ENCODE data around the gene CREBZF. TPM values are rescaled to one million over a fixed set of nuclear protein-coding genes. Genes with fewer than 3 reads are reported as not detected.

CREBZF gene
- polyA plus RNA-seq, 2 donors = 15.5 to 19.0 TPM

- Histone ChIP-seq H3K4me1 (ENCODE audit: control insufficient read depth in 2 of 2, insufficient read depth in 2 of 2, low read length in 1 of 2) (no peaks in the 10 kb centered on the region), H3K4me3 (ENCODE audit: low read depth in 1 of 2, low read length in 2 of 2) (no peak overlapping the region), H3K36me3 (ENCODE audit: control insufficient read depth in 2 of 2, insufficient read depth in 2 of 2, low read length in 1 of 2) (no peaks in the 10 kb centered on the region), H3K27me3 (ENCODE audit: control insufficient read depth in 1 of 2, insufficient read depth in 2 of 2, low read length in 2 of 2) (no peaks in the 10 kb centered on the region), H3K9me3 (ENCODE audit: control insufficient read depth in 2 of 2, insufficient read depth in 1 of 2, low read depth in 1 of 2, low read length in 1 of 2) (no peaks in the 10 kb centered on the region), H3K27ac (ENCODE audit: low read depth in 2 of 2, low read length in 1 of 2) (no peak overlapping the region)
Measured at GRCh38 chr11:85695546-85695945, 30.6 kb upstream of the CREBZF start.

DNA sequence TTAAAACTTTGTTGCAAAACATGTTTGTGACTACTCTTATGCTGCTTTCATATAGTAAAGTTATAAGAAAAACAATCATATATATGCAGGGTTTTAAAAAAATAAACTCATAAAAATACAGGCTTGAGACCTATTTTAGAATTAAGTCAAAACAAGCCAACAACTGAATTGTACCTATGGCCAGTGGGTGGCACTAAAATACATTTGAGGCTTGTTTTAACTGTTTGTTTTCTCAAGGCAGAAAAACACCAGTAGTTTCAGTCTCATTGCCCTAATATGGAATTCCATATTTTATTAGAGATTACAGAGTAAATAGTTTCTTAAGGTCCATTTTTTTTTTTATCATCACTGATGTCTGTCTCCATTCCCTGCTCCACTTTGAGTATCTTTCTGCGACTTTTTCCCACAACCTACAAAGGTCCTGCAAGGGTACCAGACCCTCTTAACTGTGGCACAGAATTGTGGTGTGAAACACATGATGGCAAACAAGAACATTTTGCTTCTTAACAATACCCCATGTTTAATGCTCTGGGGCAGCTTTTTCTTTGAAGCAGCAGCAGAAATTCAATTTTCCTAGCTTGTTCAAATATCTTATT is 29.6 kb upstream of the CREBZF start:
- no peaks in the 10 kb centered on the region for H3K4me1 ChIP-seq (ENCODE audit: control insufficient read depth in 2 of 2, insufficient read depth in 2 of 2, low read length in 1 of 2)
- 93 to 98% methylated on average over 1 of the region's 1 CpG for WGBS, 2 donors
- no peak overlapping the region for H3K27ac ChIP-seq (ENCODE audit: low read depth in 2 of 2, low read length in 1 of 2)

DNA sequence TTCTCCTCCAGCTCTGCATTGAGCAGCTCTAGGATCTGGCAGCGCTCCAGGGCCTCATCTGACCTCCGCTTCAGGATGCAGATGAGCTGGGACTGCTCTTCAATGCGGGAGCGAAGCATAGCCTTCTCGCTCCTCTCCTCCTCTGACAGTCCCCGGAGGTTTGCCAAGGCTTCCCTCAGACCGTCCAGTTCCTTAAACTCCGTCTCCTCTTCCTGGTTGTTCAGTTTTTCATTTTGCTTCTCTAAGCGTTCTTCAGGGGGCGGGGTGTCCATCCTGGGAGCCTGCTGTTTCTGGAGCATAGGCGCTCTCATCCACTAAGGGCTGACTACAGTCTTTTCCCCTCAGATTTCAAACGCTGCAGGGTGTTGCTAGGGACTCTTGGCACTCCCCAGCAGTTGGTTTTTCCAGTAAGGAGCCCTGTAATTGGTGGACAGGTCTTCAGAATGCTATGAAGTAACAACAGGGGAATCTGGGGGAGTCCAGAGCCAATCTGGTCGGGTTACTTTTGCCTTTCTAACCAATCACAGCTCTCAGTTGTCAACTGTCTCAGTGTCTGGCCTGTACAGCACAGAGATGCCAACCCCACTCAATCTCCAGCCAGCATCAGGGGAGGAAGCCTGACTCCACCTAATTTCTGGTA is 21.0 kb upstream of the CREBZF start, which contains the start of gene CCDC89:
CCDC89 (minus strand) TSS at position 376 of the 640 bp plus-strand sequence; CDS start at position 311, 65 bp downstream.
- peak within 1 kb of the TSS; percentile 42 to 63 for H3K27ac ChIP-seq (ENCODE audit: low read depth in 2 of 2, low read length in 1 of 2)
- no peaks in the 10 kb centered on the region for H3K36me3 ChIP-seq (ENCODE audit: control insufficient read depth in 2 of 2, insufficient read depth in 2 of 2, low read length in 1 of 2)
- no peaks in the 10 kb centered on the region for H3K27me3 ChIP-seq (ENCODE audit: control insufficient read depth in 1 of 2, insufficient read depth in 2 of 2, low read length in 2 of 2)
- 59% methylated on average over 13 of the region's 13 CpGs for WGBS, 2 donors
- peak within 1 kb of the TSS in 1 of 2 donors; percentile 12 for H3K4me3 ChIP-seq (ENCODE audit: low read depth in 1 of 2, low read length in 2 of 2)
- H3K4me1 ChIP-seq (ENCODE audit: control insufficient read depth in 2 of 2, insufficient read depth in 2 of 2, low read length in 1 of 2) = peaks cover 0 to 2% of the 10 kb centered on the region in 2 donors
- no peaks in the 10 kb centered on the region for H3K9me3 ChIP-seq (ENCODE audit: control insufficient read depth in 2 of 2, insufficient read depth in 1 of 2, low read depth in 1 of 2, low read length in 1 of 2)

More for the DNA sequence above, 29.6 kb upstream of the CREBZF start:
- Histone ChIP-seq H3K4me3 (ENCODE audit: low read depth in 1 of 2, low read length in 2 of 2) (no peak overlapping the region), H3K36me3 (ENCODE audit: control insufficient read depth in 2 of 2, insufficient read depth in 2 of 2, low read length in 1 of 2) (no peaks in the 10 kb centered on the region), H3K9me3 (ENCODE audit: control insufficient read depth in 2 of 2, insufficient read depth in 1 of 2, low read depth in 1 of 2, low read length in 1 of 2) (no peaks in the 10 kb centered on the region), H3K27me3 (ENCODE audit: control insufficient read depth in 1 of 2, insufficient read depth in 2 of 2, low read length in 2 of 2) (no peaks in the 10 kb centered on the region)

- no peaks in the 10 kb centered on the region for H3K36me3 ChIP-seq (ENCODE audit: control insufficient read depth in 2 of 2, insufficient read depth in 2 of 2, low read length in 1 of 2)
- H3K27ac ChIP-seq (ENCODE audit: low read depth in 2 of 2, low read length in 1 of 2) = peak overlapping the region; percentile 30 to 38
- no peaks in the 10 kb centered on the region for H3K9me3 ChIP-seq (ENCODE audit: control insufficient read depth in 2 of 2, insufficient read depth in 1 of 2, low read depth in 1 of 2, low read length in 1 of 2)
- WGBS, 2 donors = 65 to 68% methylated on average over 15 of the region's 15 CpGs
- H3K4me3 ChIP-seq (ENCODE audit: low read depth in 1 of 2, low read length in 2 of 2) = peak overlapping the region in 1 of 2 donors; percentile 12
- peaks cover 0 to 2% of the 10 kb centered on the region in 2 donors for H3K4me1 ChIP-seq (ENCODE audit: control insufficient read depth in 2 of 2, insufficient read depth in 2 of 2, low read length in 1 of 2)
- no peaks in the 10 kb centered on the region for H3K27me3 ChIP-seq (ENCODE audit: control insufficient read depth in 1 of 2, insufficient read depth in 2 of 2, low read length in 2 of 2)
Measured at GRCh38 chr11:85685125-85685819, 20.3 kb upstream of the CREBZF start.

GRCh38 chr11:85682330-85683305 is 17.7 kb upstream of the CREBZF start:
- Histone ChIP-seq H3K4me3 (ENCODE audit: low read depth in 1 of 2, low read length in 2 of 2) (peak overlapping the region; percentile 39 to 60), H3K9me3 (ENCODE audit: control insufficient read depth in 2 of 2, insufficient read depth in 1 of 2, low read depth in 1 of 2, low read length in 1 of 2) (no peaks in the 10 kb centered on the region), H3K27me3 (ENCODE audit: control insufficient read depth in 1 of 2, insufficient read depth in 2 of 2, low read length in 2 of 2) (no peaks in the 10 kb centered on the region), H3K4me1 (ENCODE audit: control insufficient read depth in 2 of 2, insufficient read depth in 2 of 2, low read length in 1 of 2) (peaks cover 0 to 2% of the 10 kb centered on the region in 2 donors), H3K36me3 (ENCODE audit: control insufficient read depth in 2 of 2, insufficient read depth in 2 of 2, low read length in 1 of 2) (no peaks in the 10 kb centered on the region), H3K27ac (ENCODE audit: low read depth in 2 of 2, low read length in 1 of 2) (no peak overlapping the region)
- 24 to 30% methylated on average over 36 to 43 of the region's 43 CpGs for WGBS, 2 donors

DNA sequence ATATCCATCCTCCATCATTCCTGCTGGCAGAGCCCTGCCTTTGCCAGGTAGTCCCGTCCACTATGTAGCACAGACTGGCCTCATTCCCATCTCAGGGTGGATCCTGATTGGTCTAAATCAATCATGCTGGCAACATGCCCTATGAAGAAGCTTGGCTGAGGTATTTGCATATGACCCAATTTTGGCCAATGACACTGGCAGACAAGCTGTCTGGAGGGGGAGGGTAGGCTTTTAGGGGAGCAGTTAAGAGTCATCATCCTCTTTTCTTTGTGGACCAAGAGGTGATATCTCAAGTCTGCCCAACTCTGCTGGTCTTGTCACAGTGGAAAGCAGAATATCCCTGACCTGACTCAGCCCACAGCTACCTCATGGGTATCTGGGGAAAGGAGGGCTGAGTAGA is 16.0 kb upstream of the CREBZF start:
- 68 to 74% methylated on average over 1 of the region's 1 CpG for WGBS, 2 donors
- Histone ChIP-seq H3K36me3 (ENCODE audit: control insufficient read depth in 2 of 2, insufficient read depth in 2 of 2, low read length in 1 of 2) (no peaks in the 10 kb centered on the region), H3K9me3 (ENCODE audit: control insufficient read depth in 2 of 2, insufficient read depth in 1 of 2, low read depth in 1 of 2, low read length in 1 of 2) (no peaks in the 10 kb centered on the region), H3K27ac (ENCODE audit: low read depth in 2 of 2, low read length in 1 of 2) (no peak overlapping the region), H3K27me3 (ENCODE audit: control insufficient read depth in 1 of 2, insufficient read depth in 2 of 2, low read length in 2 of 2) (no peaks in the 10 kb centered on the region), H3K4me3 (ENCODE audit: low read depth in 1 of 2, low read length in 2 of 2) (no peak overlapping the region), H3K4me1 (ENCODE audit: control insufficient read depth in 2 of 2, insufficient read depth in 2 of 2, low read length in 1 of 2) (peaks cover 0 to 2% of the 10 kb centered on the region in 2 donors)

DNA sequence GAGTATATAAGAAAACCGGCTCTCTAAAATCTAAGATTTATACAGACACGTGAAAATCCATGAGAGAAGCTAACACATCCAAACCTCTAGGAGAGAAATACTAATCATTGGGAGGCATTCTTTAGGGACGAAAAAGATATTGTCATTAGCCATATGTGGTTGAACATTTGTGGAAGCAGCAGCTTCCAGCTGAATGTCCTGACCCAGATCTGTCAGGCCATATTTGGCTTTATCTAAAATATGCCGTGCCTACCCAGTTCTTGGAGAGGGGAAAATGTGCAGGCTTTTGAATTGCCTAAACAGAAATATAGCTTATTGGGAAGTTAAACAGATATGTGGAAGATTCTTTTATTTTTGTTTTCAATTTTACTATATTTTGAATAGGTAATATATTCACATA is 14.6 kb upstream of the CREBZF start:
- Histone ChIP-seq H3K27me3 (ENCODE audit: control insufficient read depth in 1 of 2, insufficient read depth in 2 of 2, low read length in 2 of 2) (no peaks in the 10 kb centered on the region), H3K4me3 (ENCODE audit: low read depth in 1 of 2, low read length in 2 of 2) (no peak overlapping the region), H3K4me1 (ENCODE audit: control insufficient read depth in 2 of 2, insufficient read depth in 2 of 2, low read length in 1 of 2) (peaks cover 0 to 2% of the 10 kb centered on the region in 2 donors), H3K9me3 (ENCODE audit: control insufficient read depth in 2 of 2, insufficient read depth in 1 of 2, low read depth in 1 of 2, low read length in 1 of 2) (no peaks in the 10 kb centered on the region), H3K27ac (ENCODE audit: low read depth in 2 of 2, low read length in 1 of 2) (no peak overlapping the region), H3K36me3 (ENCODE audit: control insufficient read depth in 2 of 2, insufficient read depth in 2 of 2, low read length in 1 of 2) (no peaks in the 10 kb centered on the region)
- WGBS, 2 donors = 70 to 79% methylated on average over 4 of the region's 4 CpGs

GRCh38 chr11:85673393-85673792 is 8.5 kb upstream of the CREBZF start:
- WGBS, 2 donors = 91 to 94% methylated on average over 3 of the region's 3 CpGs
- Histone ChIP-seq H3K4me1 (ENCODE audit: control insufficient read depth in 2 of 2, insufficient read depth in 2 of 2, low read length in 1 of 2) (no peaks in the 10 kb centered on the region), H3K4me3 (ENCODE audit: low read depth in 1 of 2, low read length in 2 of 2) (no peak overlapping the region), H3K9me3 (ENCODE audit: control insufficient read depth in 2 of 2, insufficient read depth in 1 of 2, low read depth in 1 of 2, low read length in 1 of 2) (no peaks in the 10 kb centered on the region), H3K27me3 (ENCODE audit: control insufficient read depth in 1 of 2, insufficient read depth in 2 of 2, low read length in 2 of 2) (no peaks in the 10 kb centered on the region), H3K36me3 (ENCODE audit: control insufficient read depth in 2 of 2, insufficient read depth in 2 of 2, low read length in 1 of 2) (no peaks in the 10 kb centered on the region), H3K27ac (ENCODE audit: low read depth in 2 of 2, low read length in 1 of 2) (no peak overlapping the region)

Data from esophagus (tissue), 2 donors.